Measurements from ENCODE around the gene PRKN.

DNA sequence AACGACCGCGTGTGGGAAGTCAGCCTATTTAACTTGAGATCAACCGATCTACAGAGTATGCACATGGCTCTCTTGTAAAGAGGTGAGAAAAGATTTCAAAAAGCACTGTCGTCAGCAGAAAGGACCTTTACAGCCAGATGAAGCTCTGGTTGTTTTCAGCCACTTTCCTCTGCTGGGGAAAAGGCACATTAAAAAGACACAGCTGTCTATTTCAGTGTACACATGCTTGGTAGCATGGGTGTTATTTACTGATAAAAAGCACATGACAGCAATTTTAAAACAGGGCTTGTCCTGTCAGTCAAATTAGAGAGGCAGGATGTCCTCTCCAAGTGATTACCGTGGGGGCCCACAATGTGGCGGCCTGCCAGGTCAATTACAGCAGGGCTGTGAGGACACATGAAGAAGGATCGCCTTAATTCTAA is 188.9 kb downstream of the PRKN start:
- TF ChIP-seq, protein P1, sequence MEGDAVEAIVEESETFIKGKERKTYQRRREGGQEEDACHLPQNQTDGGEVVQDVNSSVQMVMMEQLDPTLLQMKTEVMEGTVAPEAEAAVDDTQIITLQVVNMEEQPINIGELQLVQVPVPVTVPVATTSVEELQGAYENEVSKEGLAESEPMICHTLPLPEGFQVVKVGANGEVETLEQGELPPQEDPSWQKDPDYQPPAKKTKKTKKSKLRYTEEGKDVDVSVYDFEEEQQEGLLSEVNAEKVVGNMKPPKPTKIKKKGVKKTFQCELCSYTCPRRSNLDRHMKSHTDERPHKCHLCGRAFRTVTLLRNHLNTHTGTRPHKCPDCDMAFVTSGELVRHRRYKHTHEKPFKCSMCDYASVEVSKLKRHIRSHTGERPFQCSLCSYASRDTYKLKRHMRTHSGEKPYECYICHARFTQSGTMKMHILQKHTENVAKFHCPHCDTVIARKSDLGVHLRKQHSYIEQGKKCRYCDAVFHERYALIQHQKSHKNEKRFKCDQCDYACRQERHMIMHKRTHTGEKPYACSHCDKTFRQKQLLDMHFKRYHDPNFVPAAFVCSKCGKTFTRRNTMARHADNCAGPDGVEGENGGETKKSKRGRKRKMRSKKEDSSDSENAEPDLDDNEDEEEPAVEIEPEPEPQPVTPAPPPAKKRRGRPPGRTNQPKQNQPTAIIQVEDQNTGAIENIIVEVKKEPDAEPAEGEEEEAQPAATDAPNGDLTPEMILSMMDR (IDR thresholded peaks at IDR 0.05): no peak
- TF ChIP-seq POLR2A (IDR thresholded peaks at IDR 0.05) (no peak), POLR2AphosphoS5 (IDR thresholded peaks at IDR 0.05; ENCODE audit: insufficient read depth in 1 of 2, low read depth in 1 of 2) (no peak)
